Stomach (tissue), 9 donors: ENCODE measurements around the gene PEAK1. TPM values are rescaled to one million over a fixed set of nuclear protein-coding genes. Genes with fewer than 3 reads are reported as not detected.

Source experiments
- DNase-seq, 2 donors: peaks; one replicate each; pipeline versions ENCODE4 v3.0.0 to v3.0.0-alpha.2; 2013 to 2019
- H3K27ac ChIP-seq, 5 donors: fragments of 200-600 bp in 4 of 5; sonication (generic) in 4 of 5; one replicate each; pipeline ENCODE4 v1.5.1; 2013 to 2019; ENCODE audit warnings: mild to moderate bottlenecking in 1 of 5, moderate library complexity in 1 of 5
- H3K27me3 ChIP-seq, 3 donors: fragments of 200-600 bp; sonication (generic); one replicate each; pipeline ENCODE4 v1.5.1; 2017 to 2019; ENCODE audit warnings: mixed run types in 1 of 3
- H3K36me3 ChIP-seq, 4 donors: fragments of 200-600 bp; sonication (generic); 1 replicate in 3 of 4; 2 replicates in 1 of 4; pipeline ENCODE4 v1.5.1; 2016 to 2019
- H3K4me1 ChIP-seq, 4 donors: fragments of 200-600 bp; sonication (generic); one replicate each; pipeline ENCODE4 v1.5.1; 2016 to 2019
- H3K4me3 ChIP-seq, 4 donors: fragments of 200-600 bp; sonication (generic) in 3 of 4; one replicate each; pipeline ENCODE4 v1.5.1; 2016 to 2019; ENCODE audit warnings: mild to moderate bottlenecking in 1 of 4
- H3K9me3 ChIP-seq, 4 donors: fragments of 200-600 bp; sonication (generic); one replicate each; pipeline ENCODE4 v1.5.1; 2016 to 2019
- EP300 ChIP-seq: sonication (generic); formaldehyde crosslinking; IDR thresholded peaks from one replicate; pipeline ENCODE4 v1.6.1; 2017; ENCODE audit warnings: antibody characterized with exemption
- POLR2A ChIP-seq, 4 donors: fragments of 450-650 bp; IDR thresholded peaks; one replicate each; pipeline ENCODE4 v1.6.1; 2016; ENCODE audit warnings: antibody characterized with exemption in 4 of 4, control low read depth in 2 of 4, mild to moderate bottlenecking in 1 of 4, moderate library complexity in 1 of 4
- POLR2AphosphoS5 ChIP-seq, 3 donors: sonication (generic); formaldehyde crosslinking; IDR thresholded peaks; one replicate each; pipeline ENCODE4 v1.6.1; 2016; ENCODE audit warnings: antibody characterized with exemption in 3 of 3
- WGBS, 5 donors: extraction: QIAGEN DNeasy Blood & Tissue Kit in 3 of 5; methylation state at CpG; one replicate each; pipeline versions ENCODE4 v1.1.5 to v1.1.7; 2013 to 2018; 5-methylcytosine and 5-hydroxymethylcytosine counted together
- intact Hi-C: fragments of 100-400 bp; cut with DNase I; formaldehyde crosslinking; loops from one replicate; pipeline ENCODE4 v1.15.1; 2023; ENCODE audit warnings: low total_unique reads
- polyA plus RNA-seq, 3 donors: library from polyadenylated mRNA; stranded (reverse); fragments of 200-250 nt; gene quantifications; one replicate each; pipeline ENCODE4 v1.2.3, GENCODE V29; 2013
- total RNA-seq, 5 donors: library from RNA; depleted of rRNA; stranded (reverse); fragments of >200 nt; gene quantifications; one replicate each; pipeline versions ENCODE4 v1.1.0 to v1.2.3, GENCODE V29; 2014 to 2016
- TF ChIP-seq, protein P1 (sequence below), 7 experiments: fragments of 450-650 bp in 4 of 7; fragments of 200-600 bp in 3 of 7; sonication (generic) in 3 of 7; IDR thresholded peaks; one replicate each; pipeline ENCODE4 v1.5.1; 2016 to 2019; ENCODE audit warnings: antibody characterized with exemption in 7 of 7, control low read depth in 2 of 7, mild to moderate bottlenecking in 1 of 7
- donor health status: healthy with polysubstance abuse.
- donor health status: Bipolar disorder and iron deficiency.
- donor health status: healthy.

The PEAK1 gene
- total and polyA plus RNA-seq, 8 donors, result 1.7 to 72.5 (median 19.4) TPM

DNA sequence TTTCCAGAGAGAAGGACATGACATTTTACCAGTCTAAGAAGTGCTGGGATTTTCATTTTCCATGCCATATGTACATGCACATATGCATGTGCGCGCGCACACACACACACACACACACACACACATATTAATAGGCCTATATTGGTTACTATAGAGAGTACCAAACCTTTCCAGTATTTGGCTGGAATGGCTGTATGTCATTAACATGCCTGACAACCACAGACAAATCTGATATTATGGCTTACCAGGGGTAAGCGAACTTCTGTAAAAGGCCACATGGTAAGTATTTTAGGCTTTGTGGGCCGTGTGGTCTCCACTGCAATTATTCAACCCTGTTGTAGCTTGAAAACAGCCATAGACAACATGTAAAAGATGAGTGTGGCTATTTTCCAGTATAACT is 251.8 kb downstream of the PEAK1 start:
- H3K9me3 ChIP-seq, result no peaks in the 10 kb centered on the region
- 68 to 94% (median 80%) methylated on average over 5 of the region's 5 CpGs for WGBS, 5 donors
- intact Hi-C loops, result no loop called here
- DNase-seq, result no peak
- no peak for TF ChIP-seq POLR2A (IDR thresholded peaks at IDR 0.05)
- TF ChIP-seq, protein P1, sequence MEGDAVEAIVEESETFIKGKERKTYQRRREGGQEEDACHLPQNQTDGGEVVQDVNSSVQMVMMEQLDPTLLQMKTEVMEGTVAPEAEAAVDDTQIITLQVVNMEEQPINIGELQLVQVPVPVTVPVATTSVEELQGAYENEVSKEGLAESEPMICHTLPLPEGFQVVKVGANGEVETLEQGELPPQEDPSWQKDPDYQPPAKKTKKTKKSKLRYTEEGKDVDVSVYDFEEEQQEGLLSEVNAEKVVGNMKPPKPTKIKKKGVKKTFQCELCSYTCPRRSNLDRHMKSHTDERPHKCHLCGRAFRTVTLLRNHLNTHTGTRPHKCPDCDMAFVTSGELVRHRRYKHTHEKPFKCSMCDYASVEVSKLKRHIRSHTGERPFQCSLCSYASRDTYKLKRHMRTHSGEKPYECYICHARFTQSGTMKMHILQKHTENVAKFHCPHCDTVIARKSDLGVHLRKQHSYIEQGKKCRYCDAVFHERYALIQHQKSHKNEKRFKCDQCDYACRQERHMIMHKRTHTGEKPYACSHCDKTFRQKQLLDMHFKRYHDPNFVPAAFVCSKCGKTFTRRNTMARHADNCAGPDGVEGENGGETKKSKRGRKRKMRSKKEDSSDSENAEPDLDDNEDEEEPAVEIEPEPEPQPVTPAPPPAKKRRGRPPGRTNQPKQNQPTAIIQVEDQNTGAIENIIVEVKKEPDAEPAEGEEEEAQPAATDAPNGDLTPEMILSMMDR (IDR thresholded peaks at IDR 0.05), result no peak
- TF ChIP-seq EP300, result no peak
- TF ChIP-seq POLR2AphosphoS5 (IDR thresholded peaks at IDR 0.05), result no peak
- H3K4me3 ChIP-seq, result no peak overlapping the region
- no peaks in the 10 kb centered on the region for H3K36me3 ChIP-seq
- no peak overlapping the region for H3K27ac ChIP-seq
- no peaks in the 10 kb centered on the region for H3K27me3 ChIP-seq
- H3K4me1 ChIP-seq, result peaks cover 0 to 16% (median 7%) of the 10 kb centered on the region in 4 donors

DNA sequence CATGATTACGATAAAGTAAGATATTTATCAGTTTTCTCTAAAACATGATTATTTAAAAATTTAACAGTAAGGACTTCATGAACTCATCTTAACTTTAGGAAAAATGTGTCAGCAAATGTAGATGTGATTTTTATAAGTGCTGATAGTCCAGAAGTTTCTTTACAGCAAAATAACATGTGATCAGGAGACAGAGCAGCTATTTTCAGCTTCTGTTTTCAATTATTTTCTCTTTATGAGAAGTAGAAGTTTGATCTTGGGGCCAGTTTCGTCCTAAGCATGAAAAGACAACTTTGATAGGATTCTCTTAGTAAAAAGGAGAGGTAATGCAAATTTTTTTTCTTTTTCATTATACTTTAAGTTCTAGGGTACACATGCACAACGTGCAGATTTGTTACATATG is 252.5 kb downstream of the PEAK1 start:
- H3K36me3 ChIP-seq, result no peaks in the 10 kb centered on the region
- peaks cover 0 to 16% (median 7%) of the 10 kb centered on the region in 4 donors for H3K4me1 ChIP-seq
- H3K27ac ChIP-seq, result no peak overlapping the region
- 66 to 84% (median 77%) methylated on average over 3 of the region's 3 CpGs for WGBS, 5 donors
- no peak for TF ChIP-seq POLR2AphosphoS5 (IDR thresholded peaks at IDR 0.05)
- TF ChIP-seq POLR2A (IDR thresholded peaks at IDR 0.05), result no peak
- TF ChIP-seq, protein P1 (IDR thresholded peaks at IDR 0.05), result no peak
- no peak for TF ChIP-seq EP300
- DNase-seq, result no peak
- H3K27me3 ChIP-seq, result no peaks in the 10 kb centered on the region
- no peaks in the 10 kb centered on the region for H3K9me3 ChIP-seq
- intact Hi-C loops, result no loop called here
- no peak overlapping the region for H3K4me3 ChIP-seq

DNA sequence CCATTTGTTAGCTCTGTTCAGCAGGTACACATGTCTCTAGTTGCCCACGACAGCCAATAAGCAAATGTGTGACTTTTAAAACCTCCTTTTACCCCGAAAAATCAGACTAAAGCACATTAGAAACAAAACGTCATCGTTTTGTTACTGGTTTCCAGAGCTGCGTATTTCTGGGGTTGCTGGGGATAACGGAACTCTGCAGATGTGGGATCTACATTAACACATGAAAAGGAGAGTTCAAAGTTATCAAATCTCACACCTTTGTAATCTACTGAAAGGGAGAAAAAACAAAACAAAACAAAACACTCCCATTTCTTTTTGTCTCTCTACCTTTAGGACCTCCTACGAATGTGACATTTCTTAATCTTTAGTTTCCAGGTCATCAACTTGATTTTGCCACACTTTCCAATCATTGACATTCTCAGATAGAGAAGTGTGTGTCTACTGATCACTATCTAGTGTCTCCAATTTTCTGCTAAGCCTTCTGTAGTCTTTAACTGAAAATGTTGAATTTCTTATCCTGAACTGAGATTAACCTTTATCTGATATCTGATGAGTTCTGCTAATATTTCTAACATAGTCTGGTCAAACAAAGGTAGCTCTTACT is 256.0 kb downstream of the PEAK1 start:
- intact Hi-C loops, result no loop called here
- no peak for TF ChIP-seq EP300
- no peak for TF ChIP-seq POLR2A (IDR thresholded peaks at IDR 0.05)
- TF ChIP-seq POLR2AphosphoS5 (IDR thresholded peaks at IDR 0.05), result no peak
- TF ChIP-seq, protein P1 (IDR thresholded peaks at IDR 0.05), result no peak
- Histone ChIP-seq H3K9me3 (no peaks in the 10 kb centered on the region), H3K4me1 (peaks cover 13 to 48% (median 27%) of the 10 kb centered on the region in 4 donors), H3K4me3 (no peak overlapping the region), H3K27ac (no peak overlapping the region), H3K27me3 (no peaks in the 10 kb centered on the region), H3K36me3 (no peaks in the 10 kb centered on the region)
- WGBS, 5 donors, result 25 to 64% (median 43%) methylated on average over 7 of the region's 7 CpGs
- DNase-seq, result no peak

DNA sequence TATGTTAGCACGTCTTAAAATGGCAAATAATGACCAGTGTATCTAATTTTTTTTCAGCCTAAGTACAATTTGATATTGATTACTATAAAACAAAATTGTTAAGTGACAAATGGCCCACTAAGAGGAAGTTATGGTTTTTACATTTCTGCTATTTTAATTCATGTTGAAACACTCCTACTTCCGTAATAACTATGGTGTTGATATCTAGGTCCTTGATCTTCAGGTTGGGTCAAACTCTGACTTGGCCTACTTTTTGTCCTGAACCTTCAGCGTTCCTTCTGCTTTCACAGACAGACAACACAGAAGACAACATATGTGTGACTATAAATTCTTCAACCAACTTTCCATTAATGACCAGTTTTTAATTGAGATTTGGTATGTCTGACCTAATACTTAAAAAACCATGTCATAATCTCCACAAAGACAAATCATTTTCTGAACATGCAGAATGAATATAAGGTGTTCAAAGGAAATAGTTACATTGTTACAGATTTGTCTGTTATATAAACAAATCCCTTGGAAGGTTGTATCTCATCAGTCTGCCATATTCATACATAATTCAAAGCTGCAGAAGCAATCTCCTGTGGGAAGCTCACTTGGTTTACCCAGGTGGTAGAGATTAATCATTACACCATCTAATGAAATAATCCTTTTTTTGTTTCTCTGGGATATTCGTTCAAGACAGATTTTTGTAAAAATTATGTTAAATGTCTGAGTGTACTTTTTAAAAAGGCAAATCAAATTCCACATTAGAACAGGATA is 256.9 kb downstream of the PEAK1 start:
- Histone ChIP-seq H3K4me1 (peaks cover 13 to 48% (median 27%) of the 10 kb centered on the region in 4 donors), H3K4me3 (no peak overlapping the region), H3K36me3 (peaks cover 0 to 8% (median 1%) of the 10 kb centered on the region in 4 donors), H3K27me3 (no peaks in the 10 kb centered on the region), H3K27ac (no peak overlapping the region), H3K9me3 (no peaks in the 10 kb centered on the region)
- DNase-seq, result no peak
- TF ChIP-seq, protein P1 (IDR thresholded peaks at IDR 0.05), result no peak
- intact Hi-C loops, result no loop called here
- 57 to 69% (median 61%) methylated on average over 4 of the region's 4 CpGs for WGBS, 5 donors
